Cortex of kidney (tissue), 1 donor: ENCODE data around the gene C1orf50.
"Not testable (repeated sequence)": the region's sequence is repeated elsewhere in the genome, so short reads cannot be mapped to it uniquely, and the experiment has no call there.

Experiments used
- DNase-seq: peaks from one replicate; lab custom pipeline; 2025; lab: John Stamatoyannopoulos, UW

The C1orf50 gene

DNA sequence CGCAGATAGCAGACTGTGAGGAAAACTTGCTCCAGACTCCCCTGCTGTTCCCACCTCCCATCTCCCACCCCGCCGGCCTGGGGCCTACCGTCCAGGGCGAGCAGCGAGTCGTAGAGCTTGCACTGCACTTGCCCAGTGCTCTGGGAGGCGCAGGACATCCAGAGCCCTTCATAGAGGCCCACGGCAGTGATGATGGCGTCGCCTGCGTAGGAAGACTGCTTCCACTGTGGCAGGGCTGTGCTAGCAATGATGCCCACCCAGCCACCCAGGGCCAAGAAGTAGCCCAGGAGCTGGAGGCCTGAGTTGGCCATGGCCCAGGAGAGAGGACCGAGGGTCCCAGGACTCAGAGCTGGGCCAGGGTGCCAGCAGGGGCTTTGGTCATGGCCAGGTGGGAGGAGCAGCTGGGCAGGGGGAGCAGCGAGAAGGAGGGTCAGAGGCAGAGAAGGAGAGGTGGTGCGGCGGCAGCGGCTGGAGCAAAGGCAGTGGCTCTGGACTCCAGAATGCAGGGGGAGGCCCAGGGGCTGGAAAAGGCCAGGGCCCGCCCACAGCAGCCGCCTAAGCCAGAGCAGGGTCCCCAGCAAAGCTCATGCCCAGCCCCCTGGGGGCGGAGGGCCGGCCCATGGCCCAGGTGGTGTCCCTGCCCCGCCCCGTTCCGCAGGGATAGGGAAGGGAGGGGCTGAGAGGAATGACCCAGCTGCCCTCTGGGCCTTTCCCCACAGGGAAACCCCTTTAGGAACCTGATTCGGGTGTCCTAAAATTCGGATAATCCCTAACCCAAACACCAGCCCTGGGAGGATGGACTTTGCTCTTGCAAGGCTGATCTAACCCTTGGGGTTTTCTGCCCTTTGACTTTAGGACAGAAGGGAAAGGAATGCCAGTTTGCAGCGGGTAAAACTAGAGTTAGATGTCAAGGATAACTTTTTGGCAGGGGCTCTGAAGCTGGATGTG lies 27.0 kb upstream of the C1orf50 start, which contains the start of gene CLDN19:
TSS of gene CLDN19 (minus strand) at position 484 of the 948 bp plus-strand sequence. CDS start at position 311, 173 bp downstream.
- DNase-seq, result no peak

DNA sequence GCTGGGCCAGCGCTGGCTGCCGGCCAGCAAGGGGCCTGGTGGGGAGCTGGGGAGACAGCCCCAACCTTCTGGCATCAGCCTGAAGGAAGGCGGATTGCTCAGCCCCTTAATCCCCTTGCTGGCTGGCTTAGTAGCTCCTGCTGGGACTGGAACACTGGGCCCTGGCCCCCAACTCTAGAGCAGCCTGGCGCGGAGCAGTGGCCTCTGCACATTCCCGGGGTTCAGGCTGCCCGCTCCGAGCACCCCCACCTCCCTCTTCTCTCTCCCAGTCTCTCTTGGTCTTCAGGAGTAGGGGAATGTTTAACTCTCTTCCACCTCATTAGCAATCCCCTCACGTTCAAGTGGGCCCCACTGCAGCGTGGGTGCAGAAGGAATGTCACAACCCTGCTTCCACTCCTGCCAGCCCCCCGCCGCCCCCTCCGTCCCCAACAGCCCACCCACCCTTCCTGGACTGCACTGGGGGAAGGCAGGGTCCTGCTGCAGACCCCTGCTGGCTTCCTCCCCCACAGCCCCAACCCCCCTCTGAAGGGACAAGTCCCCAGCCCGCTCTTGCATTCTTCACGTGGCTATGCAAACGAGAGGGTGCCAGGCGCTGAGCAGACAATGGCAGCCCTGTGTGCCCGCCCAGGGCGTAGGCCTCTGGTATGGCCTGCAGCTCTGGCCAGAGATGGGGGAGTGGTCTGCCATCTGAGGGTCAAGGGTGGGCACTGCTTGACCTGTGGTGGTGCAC lies 26.0 kb upstream of the C1orf50 start:
- DNase-seq, result no peak

DNA sequence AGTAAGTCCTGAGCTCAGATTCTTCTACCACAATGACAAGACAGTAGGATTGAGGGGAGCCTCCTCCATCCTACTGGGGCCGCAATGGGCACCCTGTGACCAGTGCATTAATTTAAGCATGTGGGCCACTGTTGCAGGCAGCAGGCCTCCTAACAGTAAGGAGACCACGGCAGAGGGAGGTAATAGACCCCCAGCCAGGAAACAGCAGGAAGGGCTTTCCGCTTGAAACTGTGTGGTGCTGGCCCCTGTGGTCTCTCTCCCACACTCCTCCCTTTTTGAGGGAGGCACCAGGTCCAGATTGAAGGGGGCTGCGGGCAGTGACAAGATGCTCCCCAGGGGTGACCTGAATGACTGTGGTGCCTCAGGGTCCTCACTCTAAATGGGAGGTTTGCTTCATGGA lies 25.3 kb upstream of the C1orf50 start:
- DNase-seq, result no peak

DNA sequence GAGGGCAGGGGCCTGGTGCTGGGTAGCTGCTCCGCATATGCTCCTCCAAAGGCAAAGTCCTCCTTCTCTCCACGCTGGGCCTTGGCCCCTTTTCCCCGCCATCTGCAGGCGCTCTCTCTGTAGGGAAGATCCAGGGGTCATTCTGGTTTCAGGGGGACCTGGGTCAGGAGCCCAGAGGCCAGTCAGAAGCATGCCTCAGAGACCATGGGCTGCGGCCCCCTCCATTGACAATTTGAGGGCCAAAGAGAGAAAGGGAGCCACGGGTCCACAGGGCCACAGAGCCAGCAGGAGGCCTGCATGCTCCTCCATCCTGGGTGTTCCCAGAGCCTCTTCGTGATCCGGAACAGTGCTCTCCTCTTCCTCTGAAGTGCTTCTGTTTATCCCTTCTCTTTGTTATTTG lies 24.9 kb upstream of the C1orf50 start:
- DNase-seq, result no peak

DNA sequence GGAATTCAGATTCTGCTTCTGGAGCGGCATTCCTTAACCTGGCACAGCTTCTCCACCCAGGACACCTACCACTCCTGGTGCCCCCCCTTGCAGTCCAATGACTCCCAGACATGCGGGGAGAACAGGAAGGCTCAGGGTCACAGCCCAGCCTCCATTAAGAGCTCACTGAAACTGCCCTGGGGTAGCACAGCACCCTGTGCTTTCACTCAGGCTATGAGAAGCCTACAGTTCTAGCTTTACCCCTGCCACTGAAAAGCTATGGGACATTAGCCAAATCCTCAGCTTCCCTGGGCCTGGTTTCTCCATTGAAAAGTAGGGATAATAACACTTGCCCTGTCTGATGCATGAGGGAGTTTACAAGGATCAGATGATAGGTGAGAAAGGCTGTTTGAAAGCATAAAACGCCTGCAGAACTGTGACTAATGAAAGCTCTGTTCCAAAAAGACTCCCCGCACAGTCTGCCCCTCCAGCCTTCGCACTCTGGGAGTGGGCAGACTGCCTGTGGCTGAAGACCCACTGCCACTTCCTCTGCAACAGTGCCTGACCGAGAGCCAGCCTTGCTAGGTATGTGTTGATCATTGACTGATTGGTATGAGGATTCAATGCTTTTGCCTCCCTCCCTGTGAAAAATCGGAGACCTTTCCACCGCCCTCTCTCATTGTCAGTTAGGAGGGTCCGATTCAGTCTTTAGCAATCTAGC lies 24.3 kb upstream of the C1orf50 start:
- DNase-seq, result no peak

DNA sequence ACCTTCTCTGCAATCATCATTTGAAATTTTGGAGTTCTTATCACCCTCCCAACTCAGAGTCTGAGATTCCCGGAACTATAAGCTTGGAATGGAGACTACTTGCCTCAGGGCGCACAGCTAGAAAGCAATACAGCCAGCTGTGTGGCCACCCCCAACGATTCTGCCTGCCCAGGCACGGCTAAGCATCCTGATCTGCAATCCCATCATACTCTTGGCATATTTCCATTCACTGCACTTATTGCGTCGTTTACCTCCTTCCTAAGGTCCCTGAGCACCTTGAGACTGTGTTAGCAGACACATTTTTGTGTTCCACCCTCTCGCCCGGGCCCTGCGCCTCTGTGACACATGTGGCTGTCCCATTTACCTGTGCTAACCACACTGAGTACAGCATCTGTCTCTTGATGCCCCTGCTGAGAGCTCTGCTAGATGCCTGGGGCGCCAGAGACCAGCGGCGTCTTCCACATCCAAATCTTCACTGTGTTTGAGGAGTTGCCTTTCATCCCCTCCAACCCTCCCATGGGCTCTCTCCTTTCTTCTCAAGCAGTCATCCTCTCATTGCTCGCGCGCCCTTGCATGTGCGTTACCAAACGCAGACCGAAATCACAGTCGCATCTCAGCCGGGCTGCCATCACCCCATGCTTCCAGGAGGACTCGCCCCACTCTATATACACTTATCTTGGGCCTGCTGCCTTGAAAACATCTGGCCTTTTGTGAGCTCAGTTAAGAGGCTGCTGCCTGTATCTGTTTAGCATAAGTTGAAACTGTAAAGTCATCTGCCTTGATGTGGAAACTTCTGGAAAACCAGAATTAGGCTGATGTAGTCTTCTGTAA lies 23.5 kb upstream of the C1orf50 start:
- DNase-seq, result no peak

DNA sequence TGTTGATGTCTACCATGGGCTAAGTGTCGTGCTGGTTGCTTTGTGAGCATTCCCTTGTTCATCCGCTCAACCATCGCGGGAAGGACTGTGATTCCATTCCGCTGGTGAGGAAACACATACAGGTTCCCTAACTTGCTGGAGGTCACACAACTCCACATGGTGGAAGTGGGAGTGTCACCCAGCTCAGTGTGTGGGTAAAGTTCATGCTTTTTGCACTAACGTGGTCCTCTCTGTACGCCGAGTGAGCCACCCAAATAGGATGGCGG lies 23.0 kb upstream of the C1orf50 start:
- DNase-seq, result no peak

DNA sequence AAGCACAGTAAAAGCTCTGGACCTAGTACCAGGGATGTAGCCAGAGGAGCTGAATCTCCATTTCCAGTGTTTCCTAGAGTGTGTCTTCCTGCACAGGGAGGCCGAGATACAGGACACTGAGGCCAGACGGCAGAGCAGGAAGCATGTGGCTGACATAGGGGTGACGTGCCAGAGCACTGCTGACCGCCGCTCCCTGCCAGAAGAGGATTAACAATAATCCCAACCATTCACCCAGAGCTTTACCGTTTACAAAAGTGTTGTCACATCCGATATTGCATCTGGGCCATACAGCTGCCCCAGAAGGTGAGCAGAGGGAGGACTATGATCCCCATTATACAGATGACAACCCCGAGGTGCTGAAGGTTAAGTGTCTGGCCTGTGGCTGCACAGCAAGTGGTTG lies 21.2 kb upstream of the C1orf50 start:
- DNase-seq, result no peak

DNA sequence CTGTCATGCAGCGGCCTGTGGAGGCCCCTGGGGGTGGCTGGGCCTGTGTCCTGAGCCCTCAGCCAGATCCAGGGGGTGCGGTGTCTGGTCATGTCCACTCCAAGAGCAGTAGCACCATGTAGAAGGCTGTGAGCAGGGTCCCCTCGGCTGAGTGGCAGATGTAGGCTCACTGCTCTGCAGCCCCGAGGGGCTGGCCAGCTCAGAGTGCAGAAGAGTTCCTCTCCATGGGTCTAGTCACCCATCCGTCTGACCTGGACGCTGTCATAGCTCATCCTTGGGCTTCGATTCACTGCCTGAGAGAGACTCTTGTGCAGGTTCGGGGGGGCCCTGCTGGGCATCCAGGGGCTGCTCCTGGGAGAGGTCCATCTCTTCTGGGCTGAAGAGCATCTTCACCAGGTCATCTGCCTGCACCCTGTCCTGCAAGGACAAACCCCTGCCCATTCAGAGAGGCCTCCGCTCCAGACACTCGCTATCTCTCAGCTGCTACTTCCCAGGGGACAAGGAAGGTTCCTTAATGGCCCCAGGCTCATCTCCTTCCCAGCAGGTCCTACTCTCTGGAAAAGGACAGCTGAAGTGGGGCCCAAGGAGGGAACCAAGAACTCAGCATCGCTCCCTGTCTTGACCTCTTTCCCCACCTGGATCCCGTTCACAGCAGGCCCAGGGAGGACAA lies 20.5 kb upstream of the C1orf50 start:
- DNase-seq, result no peak

DNA sequence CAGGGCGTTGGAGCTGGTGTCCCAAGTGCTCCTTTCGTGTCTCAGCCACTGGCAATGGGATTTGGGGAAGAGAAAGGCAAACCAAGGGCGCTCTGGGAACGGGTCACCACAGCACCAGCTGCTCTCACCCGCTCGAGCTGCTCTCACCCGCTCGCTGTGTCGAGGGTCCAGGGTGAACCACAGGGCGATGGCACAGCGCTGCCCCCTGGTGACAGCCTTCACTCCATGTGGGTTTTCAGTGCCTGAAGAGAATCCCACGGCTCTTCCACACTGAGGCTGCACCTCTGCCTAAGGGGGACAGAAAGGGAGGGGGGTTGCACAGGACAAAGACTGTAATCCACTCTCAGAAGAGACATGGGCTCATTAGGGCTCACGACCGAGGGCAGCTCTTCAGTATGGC lies 19.9 kb upstream of the C1orf50 start:
- no peak for DNase-seq

DNA sequence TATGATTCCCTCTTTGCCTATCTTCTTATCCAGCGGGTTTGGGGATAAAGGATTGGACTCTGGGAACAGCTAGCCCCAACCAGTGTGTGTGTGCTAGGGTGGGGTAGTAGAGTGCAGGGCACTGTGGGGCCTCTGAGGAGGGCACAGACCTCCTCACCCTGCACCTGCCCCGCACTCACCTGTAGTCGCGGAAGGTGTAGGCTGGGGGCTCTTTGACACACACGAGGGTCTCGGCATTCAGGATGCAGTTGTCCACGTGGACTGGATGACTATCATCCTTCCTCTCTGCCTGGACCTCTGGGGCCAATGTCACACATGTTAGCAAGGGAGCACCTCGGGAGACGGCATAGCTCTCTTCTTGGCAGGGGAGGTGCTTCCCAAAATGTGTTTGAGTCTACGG lies 19.0 kb upstream of the C1orf50 start:
- DNase-seq, result no peak

DNA sequence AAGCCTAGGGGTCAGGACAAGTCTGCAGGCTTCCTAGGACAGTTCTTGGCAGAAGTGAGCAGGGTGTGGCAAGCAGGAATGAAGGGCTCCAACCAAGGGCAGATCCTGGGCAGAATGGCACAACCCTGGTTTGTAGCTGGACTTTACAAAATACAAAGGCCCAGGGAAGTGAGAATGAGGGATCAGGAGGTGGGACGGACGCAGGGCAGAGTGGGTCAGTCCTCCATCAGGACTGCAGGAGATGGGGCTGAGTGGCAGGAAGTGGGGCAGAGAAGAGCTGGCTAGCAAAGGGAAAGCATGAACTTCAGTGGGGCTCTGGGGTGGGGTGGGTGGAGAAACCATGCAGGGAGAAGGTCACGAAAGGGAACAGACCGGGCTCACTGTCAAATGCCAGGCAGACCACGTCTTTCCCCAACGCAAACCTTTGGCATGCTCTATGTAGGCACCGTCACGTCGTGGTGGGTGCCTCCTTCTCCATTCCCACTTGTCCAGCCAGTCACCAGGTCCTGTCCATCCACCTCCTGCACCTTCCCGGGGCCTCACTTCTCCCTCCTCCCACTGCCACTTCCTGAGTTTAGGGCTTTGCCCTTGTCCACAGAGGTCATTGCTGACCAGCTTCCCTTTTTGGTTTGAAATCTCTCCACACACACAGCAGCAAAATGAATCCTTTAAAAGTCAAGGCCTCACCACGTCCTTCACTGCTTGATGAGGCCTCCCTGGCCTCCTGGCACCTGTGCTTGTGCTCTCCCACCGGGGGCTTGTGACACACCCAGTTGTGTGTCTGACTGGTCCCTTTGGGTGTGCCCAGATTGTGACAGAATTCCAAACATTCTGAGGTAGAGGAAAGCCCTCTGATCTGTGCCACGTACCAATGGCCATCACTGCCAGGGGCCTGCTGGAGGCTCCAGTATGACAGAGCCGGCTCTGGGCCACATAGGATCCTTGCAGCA lies 18.3 kb upstream of the C1orf50 start:
- no peak for DNase-seq

DNA sequence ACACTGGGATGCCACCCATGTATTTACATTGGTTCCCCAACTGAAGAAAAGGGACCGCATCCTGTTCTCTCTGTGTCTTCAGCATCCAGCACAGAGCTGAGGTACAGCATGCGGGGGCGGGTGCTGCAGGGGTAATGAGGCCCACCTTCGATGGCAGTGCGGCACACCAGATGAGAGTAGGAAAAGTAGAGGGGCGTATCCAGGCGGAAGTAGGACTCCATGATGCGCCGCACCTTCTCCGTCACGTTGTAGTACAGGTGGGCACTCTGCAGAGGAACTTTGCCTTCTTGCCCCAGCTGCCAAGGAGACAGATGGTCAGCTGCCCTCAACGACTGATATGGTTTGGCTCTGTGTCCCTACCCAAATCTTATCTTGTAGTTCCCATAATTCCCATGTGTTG lies 17.0 kb upstream of the C1orf50 start:
- DNase-seq, result no peak

DNA sequence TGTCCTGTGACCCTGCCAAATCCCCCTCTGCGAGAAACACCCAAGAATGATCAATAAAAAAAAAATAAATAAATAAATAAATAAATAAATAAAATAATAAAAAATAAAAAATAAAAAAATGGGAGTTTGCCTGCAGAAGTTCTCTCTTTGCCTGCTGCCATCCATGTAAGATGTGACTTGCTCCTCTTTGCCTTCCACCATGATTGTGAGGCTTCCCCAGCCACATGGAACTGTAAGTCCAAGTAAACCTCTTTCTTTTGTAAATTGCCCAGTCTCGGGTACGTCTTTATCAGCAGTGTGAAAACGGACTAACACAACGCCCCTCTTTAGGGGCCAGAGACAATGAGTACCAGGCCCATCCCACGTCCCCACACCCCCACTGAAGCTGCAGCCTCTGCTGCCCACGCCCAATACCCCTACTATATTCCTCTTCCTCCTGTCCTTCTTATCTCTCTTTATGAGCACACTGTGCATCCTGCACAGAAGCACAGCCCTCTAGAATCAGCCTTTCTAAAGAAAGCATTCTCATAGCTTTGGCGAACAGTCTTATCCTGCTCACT lies 15.5 kb upstream of the C1orf50 start:
- not testable (repeated sequence) for DNase-seq

DNA sequence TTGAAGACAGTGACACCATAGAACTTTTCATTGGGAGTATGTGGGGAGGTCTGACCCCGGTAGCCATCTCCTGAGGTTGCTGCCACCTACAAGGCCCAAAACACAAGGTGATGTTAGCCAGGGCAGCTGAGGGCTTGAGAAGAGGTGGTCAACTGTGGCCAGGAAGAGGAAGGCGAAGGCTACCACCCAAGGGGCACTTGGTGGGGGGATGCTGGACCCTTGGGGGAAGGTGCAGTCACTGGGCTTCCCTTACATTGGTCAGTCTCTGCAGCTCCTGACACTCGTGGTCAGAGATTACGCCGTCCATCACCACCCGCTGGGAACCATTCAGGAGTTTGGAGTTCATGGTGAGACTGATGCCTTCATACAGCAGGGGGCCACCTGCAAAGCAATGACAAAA lies 14.8 kb upstream of the C1orf50 start:
- DNase-seq, result no peak

DNA sequence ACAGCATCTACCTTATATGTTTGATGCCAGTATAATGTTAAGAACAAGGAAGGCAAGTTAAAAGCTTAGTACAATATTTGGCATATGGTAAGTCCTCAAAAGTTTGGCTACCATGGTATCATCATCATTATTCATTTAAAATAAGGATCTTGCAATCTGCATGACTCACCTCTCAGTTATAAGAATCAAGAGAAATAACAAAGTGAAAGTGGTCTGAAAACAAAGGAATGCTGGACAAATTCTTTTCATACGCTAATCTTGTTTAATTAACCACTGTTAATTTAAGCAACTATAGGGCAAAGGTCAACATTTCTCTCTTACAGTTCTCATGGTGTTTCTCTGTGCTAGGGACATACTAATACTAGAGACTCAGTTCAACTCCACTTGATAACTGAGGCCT lies 14.0 kb upstream of the C1orf50 start:
- no peak for DNase-seq

DNA sequence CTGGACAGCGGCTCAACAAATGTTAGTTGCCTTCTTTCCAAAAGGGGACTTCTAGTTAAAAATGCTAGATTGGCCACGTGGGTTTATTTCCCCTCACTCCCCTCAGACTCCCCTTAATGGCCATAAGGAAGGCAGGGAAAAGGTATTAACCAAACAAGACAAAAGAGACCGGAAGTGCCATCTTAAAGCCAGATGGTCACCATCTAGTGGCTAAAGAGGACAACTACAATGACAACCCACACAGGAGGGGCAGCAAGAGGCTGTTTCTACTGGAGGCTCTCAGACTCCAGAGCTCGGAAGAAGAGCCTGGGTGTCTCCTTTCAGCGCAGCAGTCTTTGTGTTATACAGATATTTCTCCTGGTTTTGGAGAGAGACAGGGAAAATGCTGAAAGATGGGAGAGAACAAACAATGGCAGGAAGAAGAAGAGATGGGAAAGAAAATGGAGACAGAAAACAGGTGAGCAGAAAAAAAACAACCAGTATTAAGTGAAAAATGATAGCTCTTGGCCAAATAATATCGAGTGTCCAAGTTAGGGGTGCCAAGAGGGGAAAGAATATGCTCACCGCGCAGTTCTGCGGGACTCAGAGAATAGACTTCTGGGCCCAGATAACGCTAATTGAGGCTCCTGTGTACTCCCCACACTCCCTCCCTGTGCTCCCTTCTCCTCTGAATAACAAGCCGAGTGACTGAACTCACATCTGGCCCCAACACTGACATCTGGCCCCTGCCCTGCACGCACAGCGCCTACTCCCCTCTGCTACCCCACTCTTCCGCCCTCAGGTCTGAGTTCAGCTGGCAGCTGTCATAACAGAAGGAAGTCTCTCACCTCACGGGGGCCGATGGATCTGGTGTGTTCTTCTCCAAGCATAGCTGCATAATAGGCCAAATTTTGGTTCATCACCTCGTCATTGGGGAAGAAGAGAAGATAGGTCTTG lies 9.8 kb upstream of the C1orf50 start:
- DNase-seq, result no peak

DNA sequence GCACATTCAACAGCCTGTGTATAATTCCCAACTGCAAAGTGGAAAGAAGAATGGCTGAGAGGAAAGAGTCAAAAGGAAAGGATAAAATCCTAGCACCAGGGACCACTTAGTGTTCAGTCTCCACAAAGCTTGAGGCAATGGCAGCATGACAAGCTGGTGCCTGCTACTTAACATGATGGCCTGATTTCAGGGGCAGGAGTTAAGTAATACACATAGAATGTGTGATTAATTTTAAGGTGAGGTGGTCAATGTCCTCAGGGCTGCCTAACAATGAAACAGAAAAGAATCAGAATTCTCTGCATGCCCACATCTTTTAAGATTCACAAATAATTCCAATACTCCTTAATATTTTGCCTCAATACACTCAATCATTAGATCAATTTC lies 9.2 kb upstream of the C1orf50 start:
- no peak for DNase-seq

DNA sequence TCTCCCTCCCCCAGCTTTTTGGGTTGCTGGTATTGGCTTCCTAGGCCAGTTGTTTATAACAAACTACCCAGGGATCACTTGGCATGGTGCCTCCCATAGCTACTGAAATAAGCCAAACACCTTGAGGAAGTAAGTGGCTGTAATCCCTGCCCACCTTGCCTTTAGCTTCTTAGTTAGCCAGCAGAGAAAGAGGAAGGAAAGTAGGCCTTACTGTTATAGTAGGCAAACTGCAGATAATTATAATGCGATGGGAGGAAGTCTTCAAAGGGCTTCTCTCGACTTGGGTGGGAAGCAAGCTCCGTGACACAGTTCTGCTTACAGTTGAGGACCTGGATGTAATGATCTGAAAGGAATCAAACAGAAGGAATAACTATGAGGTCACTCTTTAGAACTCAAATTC lies 8.4 kb upstream of the C1orf50 start:
- no peak for DNase-seq
